WERI-Rb-1 (cell line): ENCODE measurements around the gene UBE2S.
"Not testable (repeated sequence)": the region's sequence is repeated elsewhere in the genome, so short reads cannot be mapped to it uniquely, and the experiment has no call there.

Experiments used
- DNase-seq: peaks from one replicate; pipeline ENCODE4 v3.0.0-alpha.2; 2020
- H3K27ac ChIP-seq: fragments of 250-450 bp; sonication (Bioruptor Pico); 2 replicates; pipeline ENCODE4 v1.5.1; 2020; ENCODE audit warnings: mild to moderate bottlenecking, moderate library complexity
- H3K27me3 ChIP-seq: fragments of 250-450 bp; sonication (Bioruptor Pico); 2 replicates; pipeline ENCODE4 v1.5.1; 2021; ENCODE audit warnings: mild to moderate bottlenecking, low read depth, moderate library complexity; ENCODE audit not compliant: insufficient read depth, severe bottlenecking
- H3K36me3 ChIP-seq: fragments of 250-450 bp; sonication (Bioruptor Pico); 2 replicates; pipeline ENCODE4 v1.5.1; 2020; ENCODE audit warnings: mild to moderate bottlenecking, moderate library complexity
- H3K4me3 ChIP-seq: 2 replicates; pipeline ENCODE4 v1.5.1; 2011; ENCODE audit warnings: low read depth, mild to moderate bottlenecking, control low read depth, low read length
- H3K9me3 ChIP-seq: fragments of 250-450 bp; sonication (Bioruptor Pico); 2 replicates; pipeline ENCODE4 v1.5.1; 2021; ENCODE audit warnings: mild to moderate bottlenecking, moderate library complexity; ENCODE audit not compliant: severe bottlenecking
- TF ChIP-seq, protein P1 (sequence below): IDR thresholded peaks from 2 replicates; pipeline ENCODE4 v1.5.1; 2011; ENCODE audit warnings: low read depth, mild to moderate bottlenecking, control low read depth, inconsistent platforms, low read length

UBE2S gene

DNA sequence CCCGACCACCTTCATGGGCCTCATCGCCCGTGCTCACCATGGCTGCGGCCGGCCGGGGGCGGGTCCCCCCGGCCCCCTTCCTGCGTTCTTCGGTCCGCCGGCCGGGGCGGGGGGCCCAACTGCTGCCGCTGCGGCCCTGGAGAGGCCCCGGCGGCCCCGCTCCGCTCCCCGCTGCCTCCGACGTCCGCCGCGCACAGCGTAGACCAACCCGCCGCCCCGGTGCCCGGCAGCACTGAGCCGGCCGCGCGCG lies at the start of gene UBE2S:
TSS of gene UBE2S (minus strand) at position 239 of the 250 bp plus-strand sequence. CDS start at position 40, 199 bp downstream.
- not testable (repeated sequence) for H3K27me3 ChIP-seq, DNase-seq
- Histone ChIP-seq H3K9me3 (peaks cover 12% of the 10 kb centered on the region), H3K27ac (peak within 1 kb of the TSS; percentile 100), H3K4me3 (peak within 1 kb of the TSS; percentile 94), H3K36me3 (peaks cover 48% of the 10 kb centered on the region)

DNA sequence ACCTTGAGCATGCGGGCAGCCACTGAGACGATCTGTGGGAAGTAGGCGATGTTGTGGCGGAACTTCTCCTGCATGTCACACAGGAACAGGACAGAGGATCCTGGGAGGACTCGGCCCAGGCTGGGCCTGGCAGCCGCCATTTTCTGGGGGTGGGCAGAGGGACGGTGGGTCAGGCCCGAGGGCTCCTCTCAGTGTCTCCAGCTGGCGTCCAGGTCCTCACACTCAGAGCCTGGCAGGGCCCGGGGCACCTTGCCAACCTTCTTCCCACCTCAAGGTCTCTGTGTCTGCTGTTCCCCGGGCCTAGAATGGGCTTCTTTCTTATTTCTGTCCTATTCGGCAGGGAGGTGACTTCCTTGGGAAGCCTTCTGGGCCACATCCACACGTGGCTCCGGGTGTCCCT lies 48.8 kb upstream of the UBE2S start:
- Histone ChIP-seq H3K27me3 (peaks cover 11% of the 10 kb centered on the region), H3K36me3 (peaks cover 11% of the 10 kb centered on the region; the same call in 1 of the 2 replicates), H3K27ac (peak overlapping the region; percentile 77), H3K9me3 (no peaks in the 10 kb centered on the region), H3K4me3 (no peak overlapping the region)
- no peak for DNase-seq
- TF ChIP-seq, protein P1, sequence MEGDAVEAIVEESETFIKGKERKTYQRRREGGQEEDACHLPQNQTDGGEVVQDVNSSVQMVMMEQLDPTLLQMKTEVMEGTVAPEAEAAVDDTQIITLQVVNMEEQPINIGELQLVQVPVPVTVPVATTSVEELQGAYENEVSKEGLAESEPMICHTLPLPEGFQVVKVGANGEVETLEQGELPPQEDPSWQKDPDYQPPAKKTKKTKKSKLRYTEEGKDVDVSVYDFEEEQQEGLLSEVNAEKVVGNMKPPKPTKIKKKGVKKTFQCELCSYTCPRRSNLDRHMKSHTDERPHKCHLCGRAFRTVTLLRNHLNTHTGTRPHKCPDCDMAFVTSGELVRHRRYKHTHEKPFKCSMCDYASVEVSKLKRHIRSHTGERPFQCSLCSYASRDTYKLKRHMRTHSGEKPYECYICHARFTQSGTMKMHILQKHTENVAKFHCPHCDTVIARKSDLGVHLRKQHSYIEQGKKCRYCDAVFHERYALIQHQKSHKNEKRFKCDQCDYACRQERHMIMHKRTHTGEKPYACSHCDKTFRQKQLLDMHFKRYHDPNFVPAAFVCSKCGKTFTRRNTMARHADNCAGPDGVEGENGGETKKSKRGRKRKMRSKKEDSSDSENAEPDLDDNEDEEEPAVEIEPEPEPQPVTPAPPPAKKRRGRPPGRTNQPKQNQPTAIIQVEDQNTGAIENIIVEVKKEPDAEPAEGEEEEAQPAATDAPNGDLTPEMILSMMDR: no peak

DNA sequence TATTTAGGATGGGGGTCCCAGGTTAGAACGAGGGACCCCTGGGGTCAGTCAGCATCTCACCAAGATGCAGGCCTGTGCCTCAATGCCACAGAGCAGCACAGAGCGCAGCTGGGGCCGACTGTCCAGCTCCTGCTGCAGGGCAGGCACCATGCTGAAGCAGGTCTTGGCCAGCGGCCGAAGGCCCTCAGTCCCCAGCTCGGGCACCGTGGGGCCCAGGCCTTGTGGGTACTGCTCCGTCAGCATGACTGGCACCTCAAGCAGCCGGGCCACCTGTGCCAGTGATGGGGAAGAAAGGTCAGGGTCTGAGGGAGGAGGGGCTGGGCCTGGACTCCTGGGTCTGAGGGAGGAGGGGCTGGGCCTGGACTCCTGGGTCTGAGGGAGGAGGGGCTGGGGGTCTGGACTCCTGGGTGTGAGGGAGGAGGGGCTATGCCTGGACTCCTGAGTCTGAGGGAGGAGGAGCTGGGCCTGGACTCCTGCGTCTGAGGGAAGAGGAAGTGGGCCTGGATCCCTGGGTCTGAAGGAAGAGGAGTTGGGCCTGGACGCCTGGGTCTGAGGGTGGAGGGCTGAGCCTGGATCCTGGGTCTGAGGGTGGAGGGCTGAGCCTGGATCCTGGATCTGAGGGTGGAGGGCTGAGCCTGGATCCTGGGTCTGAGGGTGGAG lies 48.1 kb upstream of the UBE2S start:
- no peaks in the 10 kb centered on the region for H3K9me3 ChIP-seq
- peaks cover 9% of the 10 kb centered on the region; the same call in 1 of the 2 replicates for H3K36me3 ChIP-seq
- H3K4me3 ChIP-seq: no peak overlapping the region
- no peak overlapping the region for H3K27ac ChIP-seq
- DNase-seq: no peak
- peaks cover 11% of the 10 kb centered on the region for H3K27me3 ChIP-seq
- TF ChIP-seq, protein P1: no peak

DNA sequence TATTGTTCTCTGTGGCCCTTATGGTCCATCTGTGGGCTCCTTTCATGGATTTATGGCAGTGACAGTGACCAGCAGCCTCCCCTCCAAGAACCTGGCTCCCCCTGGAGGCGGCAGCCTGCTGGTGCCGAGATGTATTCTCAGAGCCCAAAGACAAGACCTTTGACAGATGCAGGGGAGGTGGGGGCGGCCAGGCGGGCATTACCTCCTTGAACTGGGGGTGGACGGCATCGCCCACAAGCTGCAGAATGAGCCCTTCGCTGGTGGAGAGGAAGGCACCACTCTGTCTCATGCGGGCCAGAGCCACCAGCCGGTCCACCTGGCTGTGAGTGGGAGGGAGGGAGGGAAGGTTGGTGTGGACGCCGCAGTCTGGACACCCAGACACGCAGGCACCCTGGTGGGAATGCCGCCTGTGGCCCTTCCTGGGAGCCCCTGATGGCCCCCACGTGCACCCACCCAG lies 47.2 kb upstream of the UBE2S start:
- no peaks in the 10 kb centered on the region for H3K9me3 ChIP-seq
- H3K4me3 ChIP-seq: no peak overlapping the region
- peaks cover 11% of the 10 kb centered on the region for H3K27me3 ChIP-seq
- TF ChIP-seq, protein P1: peak; percentile 74
- DNase-seq: peak; percentile 89
- H3K36me3 ChIP-seq: peaks cover 9% of the 10 kb centered on the region; the same call in 1 of the 2 replicates
- H3K27ac ChIP-seq: peak overlapping the region; percentile 49

DNA sequence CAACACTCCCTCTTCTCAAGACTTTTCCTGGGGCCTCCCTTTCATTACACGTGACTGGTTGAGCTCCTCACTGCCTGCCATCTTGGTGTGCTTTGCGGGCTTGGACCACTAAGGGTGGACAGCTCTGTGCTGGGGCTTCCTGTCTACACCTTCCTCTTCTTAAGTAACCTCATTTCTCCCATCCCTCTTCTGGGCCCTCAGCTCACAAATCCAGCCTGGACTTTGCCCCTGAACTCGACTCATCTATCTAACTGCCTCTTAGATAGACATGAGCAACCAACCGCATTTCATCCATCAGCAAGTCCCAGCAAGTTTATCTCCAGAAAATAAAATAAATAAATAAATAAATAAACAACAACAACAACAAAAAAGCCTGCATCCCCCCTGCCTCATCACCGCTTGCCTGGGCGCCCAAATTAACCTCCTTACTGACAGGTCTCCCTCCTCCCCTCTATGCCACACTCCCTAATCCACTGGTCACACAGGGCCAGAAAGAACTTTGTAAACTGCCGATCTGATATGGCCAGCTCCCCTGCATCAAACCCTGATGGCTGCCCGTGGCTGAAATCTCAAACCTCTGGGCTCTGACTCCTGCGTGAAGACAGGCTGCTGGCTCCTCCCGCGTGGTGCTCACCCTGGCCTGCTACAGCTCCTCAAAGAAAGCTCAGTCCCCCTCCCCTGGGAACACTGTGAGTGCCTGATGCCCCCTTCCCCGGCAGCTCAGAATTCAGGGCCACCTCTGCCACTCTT lies 46.1 kb upstream of the UBE2S start:
- Histone ChIP-seq H3K27ac (no peak overlapping the region), H3K27me3 (peaks cover 11% of the 10 kb centered on the region), H3K9me3 (no peaks in the 10 kb centered on the region), H3K36me3 (peaks cover 9% of the 10 kb centered on the region; the same call in 1 of the 2 replicates), H3K4me3 (no peak overlapping the region)
- TF ChIP-seq, protein P1: no peak
- no peak for DNase-seq

DNA sequence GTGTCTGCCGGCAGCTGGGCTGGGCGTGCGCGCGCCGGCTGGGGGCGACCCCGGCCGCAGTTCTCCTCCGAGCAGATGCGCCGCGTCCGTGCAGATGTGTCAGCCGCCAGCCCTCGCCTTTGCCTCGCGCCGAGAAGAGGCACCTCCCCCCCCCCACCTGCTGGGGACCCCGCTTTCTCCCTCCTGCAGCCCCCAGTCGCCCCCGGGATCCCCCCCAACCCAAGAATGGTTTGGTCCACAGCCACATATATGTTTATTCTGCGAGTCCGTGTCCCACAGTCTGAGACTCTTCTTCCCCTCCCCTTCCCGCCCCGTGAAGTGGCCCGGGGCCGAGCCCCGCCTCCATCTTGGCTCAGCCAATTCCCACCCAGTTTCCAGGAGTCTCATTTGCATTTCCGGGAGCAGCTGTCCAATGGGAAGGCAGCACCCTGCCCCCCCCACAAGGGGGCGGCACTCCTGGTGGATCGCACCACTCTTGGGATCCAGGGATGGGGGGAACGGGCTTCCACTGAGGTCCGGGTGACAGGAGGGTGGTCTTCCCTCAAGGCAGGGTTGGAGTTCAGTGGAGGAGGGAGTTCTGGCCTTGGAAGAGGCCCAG lies 45.3 kb upstream of the UBE2S start:
- peak; percentile 80 for DNase-seq
- peaks cover 11% of the 10 kb centered on the region for H3K27me3 ChIP-seq
- TF ChIP-seq, protein P1: no peak

More for the DNA sequence above, 45.3 kb upstream of the UBE2S start:
- Histone ChIP-seq H3K4me3 (no peak overlapping the region), H3K27ac (no peak overlapping the region), H3K36me3 (peaks cover 9% of the 10 kb centered on the region; the same call in 1 of the 2 replicates), H3K9me3 (no peaks in the 10 kb centered on the region)
